H1 (cell line): ENCODE results near the gene CNGB1. TPM values are rescaled to one million over a fixed set of nuclear protein-coding genes. Genes with fewer than 3 reads are reported as not detected.

ENCODE experiments used
- CTCF ChIA-PET: fragments of 300-600 bp; sonication (Branson Sonifier 250); formaldehyde crosslinking; loops from one replicate; lab custom pipeline; 2021; ENCODE audit not compliant: partially characterized antibody; lab: Charles Lee
- POLR2A ChIA-PET: fragments of 300-600 bp; sonication (Branson Sonifier 250); formaldehyde crosslinking; loops from one replicate; lab custom pipeline; 2021; ENCODE audit warnings: inconsistent platforms; ENCODE audit not compliant: partially characterized antibody; lab: Charles Lee
- DNase-seq, 2 experiments: peaks; one replicate each; pipeline versions ENCODE4 v3.0.0 to v3.0.0-alpha.2; 2010 to 2022; ENCODE audit warnings: low spot score in 2 of 2, low read depth in 1 of 2, mixed read lengths in 1 of 2
- FAIRE-seq: peaks from 2 replicates; lab custom pipeline; 2011; peaks lifted over from hg19 to GRCh38; lab: Jason Lieb, UNC
- H2AFZ ChIP-seq: 2 replicates; pipeline ENCODE4 v1.8.1; 2012; ENCODE audit warnings: low read length, inconsistent platforms
- H2AK5ac ChIP-seq: 2 replicates; pipeline ENCODE4 v1.6.1; 2013; ENCODE audit warnings: low read depth, low read length
- H2BK120ac ChIP-seq: replicated peaks from 2 replicates; pipeline ENCODE3; 2013; ENCODE audit warnings: low read depth, low read length, inconsistent platforms
- H2BK12ac ChIP-seq: 2 replicates; pipeline ENCODE4 v1.6.1; 2013; ENCODE audit warnings: low read depth, low read length
- H2BK15ac ChIP-seq: 2 replicates; pipeline ENCODE4 v1.6.1; 2013; ENCODE audit warnings: low read length
- H2BK20ac ChIP-seq: 2 replicates; pipeline ENCODE4 v1.6.1; 2013; ENCODE audit warnings: low read length
- H2BK5ac ChIP-seq: 2 replicates; pipeline ENCODE4 v1.6.1; 2013; ENCODE audit warnings: low read depth, low read length
- H3K14ac ChIP-seq: 2 replicates; pipeline ENCODE4 v1.6.1; 2013; ENCODE audit warnings: inconsistent platforms; ENCODE audit not compliant: insufficient read length
- H3K18ac ChIP-seq: 2 replicates; pipeline ENCODE4 v1.6.1; 2013; ENCODE audit warnings: low read length; ENCODE audit errors: extremely low read depth
- H3K23ac ChIP-seq: 2 replicates; pipeline ENCODE4 v1.6.1; 2013; ENCODE audit warnings: inconsistent platforms; ENCODE audit not compliant: insufficient read length
- H3K23me2 ChIP-seq: 2 replicates; pipeline ENCODE4 v1.6.1; 2013; ENCODE audit warnings: low read depth, low read length
- H3K27ac ChIP-seq: 2 replicates; pipeline ENCODE4 v1.6.1; 2011; ENCODE audit warnings: low read depth, low read length, inconsistent platforms
- H3K27me3 ChIP-seq, 4 experiments: replicated peaks in 1 of 4; 1 replicate in 1 of 4; 2 replicates in 3 of 4; pipeline versions ENCODE4 v1.6.1 to v1.8.1; 2011 to 2013; ENCODE audit warnings: low read length in 3 of 4, mild to moderate bottlenecking in 3 of 4, inconsistent platforms in 2 of 4, mixed read lengths in 2 of 4, moderate library complexity in 1 of 4; ENCODE audit not compliant: control insufficient read depth in 3 of 4, insufficient read depth in 3 of 4; ENCODE audit errors: extremely low read depth in 1 of 4
- H3K36me3 ChIP-seq, 4 experiments: 2 replicates each; pipeline versions ENCODE4 v1.6.1 to v1.8.1; 2011 to 2013; ENCODE audit warnings: mild to moderate bottlenecking in 4 of 4, low read length in 3 of 4, moderate library complexity in 2 of 4, control low read depth in 1 of 4, inconsistent platforms in 1 of 4; ENCODE audit not compliant: insufficient read depth in 4 of 4, control insufficient read depth in 2 of 4
- H3K4ac ChIP-seq: replicated peaks from 2 replicates; pipeline ENCODE3; 2013; ENCODE audit warnings: low read length, low read depth, mixed read lengths, inconsistent platforms; ENCODE audit not compliant: insufficient read length
- H3K4me1 ChIP-seq, 4 experiments: replicated peaks in 1 of 4; 1 replicate in 1 of 4; 2 replicates in 3 of 4; pipeline versions ENCODE4 v1.6.1 to v1.8.1; 2011 to 2013; ENCODE audit warnings: low read length in 3 of 4, inconsistent platforms in 2 of 4, mixed read lengths in 1 of 4; ENCODE audit not compliant: insufficient read depth in 4 of 4, control insufficient read depth in 3 of 4
- H3K4me2 ChIP-seq, 2 experiments: 2 replicates each; pipeline versions ENCODE4 v1.6.1 to v1.8.1; 2011 to 2013; ENCODE audit warnings: low read depth in 2 of 2, low read length in 2 of 2, control low read depth in 1 of 2, inconsistent platforms in 1 of 2, mild to moderate bottlenecking in 1 of 2; ENCODE audit not compliant: insufficient read depth in 1 of 2
- H3K4me3 ChIP-seq, 4 experiments: fragments of 200-600, 300-600 bp in 1 of 4; sonication (generic), shearing (Covaris generic), sonication (Bioruptor Twin) in 1 of 4; 2 replicates each; pipeline versions ENCODE4 v1.5.1 to v1.8.1; 2011 to 2016; ENCODE audit warnings: low read length in 4 of 4, low read depth in 3 of 4, control low read depth in 2 of 4, inconsistent platforms in 2 of 4, mild to moderate bottlenecking in 2 of 4, mixed read lengths in 1 of 4, moderate library complexity in 1 of 4; ENCODE audit not compliant: insufficient read depth in 2 of 4; ENCODE audit errors: extremely low read depth in 1 of 4
- H3K56ac ChIP-seq: replicated peaks from 2 replicates; pipeline ENCODE3; 2013; ENCODE audit warnings: low read depth, mild to moderate bottlenecking, mixed read lengths, low read length, inconsistent platforms; ENCODE audit not compliant: insufficient read length
- H3K79me1 ChIP-seq: 2 replicates; pipeline ENCODE4 v1.6.1; 2013; ENCODE audit warnings: low read depth, low read length, control low read depth
- H3K79me2 ChIP-seq, 2 experiments: 2 replicates each; pipeline versions ENCODE4 v1.6.1 to v1.8.1; 2012 to 2013; ENCODE audit warnings: low read length in 2 of 2, mild to moderate bottlenecking in 2 of 2, inconsistent platforms in 1 of 2; ENCODE audit not compliant: insufficient read depth in 2 of 2, control insufficient read depth in 1 of 2
- H3K9ac ChIP-seq, 4 experiments: replicated peaks in 1 of 4; 1 replicate in 1 of 4; 2 replicates in 3 of 4; pipeline versions ENCODE4 v1.6.1 to v1.8.1; 2011 to 2013; ENCODE audit warnings: low read depth in 3 of 4, low read length in 3 of 4, control low read depth in 2 of 4, mild to moderate bottlenecking in 2 of 4, moderate library complexity in 2 of 4, inconsistent platforms in 1 of 4; ENCODE audit errors: extremely low read depth in 1 of 4
- H3K9me3 ChIP-seq, 2 experiments: 2 replicates each; pipeline versions ENCODE4 v1.6.1 to v1.8.1; 2012 to 2013; ENCODE audit warnings: mild to moderate bottlenecking in 2 of 2, moderate library complexity in 2 of 2, control low read depth in 1 of 2, inconsistent platforms in 1 of 2, low read depth in 1 of 2, low read length in 1 of 2, mixed read lengths in 1 of 2; ENCODE audit not compliant: insufficient read depth in 2 of 2
- H4K20me1 ChIP-seq, 2 experiments: replicated peaks in 1 of 2; 2 replicates each; pipeline versions ENCODE3 to v1.8.1; 2011 to 2013; ENCODE audit warnings: inconsistent platforms in 2 of 2, low read length in 2 of 2, mild to moderate bottlenecking in 1 of 2; ENCODE audit not compliant: insufficient read depth in 2 of 2, control insufficient read depth in 1 of 2
- H4K5ac ChIP-seq: 2 replicates; pipeline ENCODE4 v1.6.1; 2013; ENCODE audit warnings: low read length, low read depth, mixed read lengths, inconsistent platforms; ENCODE audit not compliant: insufficient read length
- H4K8ac ChIP-seq: 2 replicates; pipeline ENCODE4 v1.8.0; 2013; ENCODE audit warnings: mild to moderate bottlenecking, moderate library complexity, low read length, inconsistent platforms; ENCODE audit not compliant: insufficient read depth; ENCODE audit errors: extremely low read depth
- H4K91ac ChIP-seq: replicated peaks from 2 replicates; pipeline ENCODE3; 2013; ENCODE audit warnings: low read length, mixed read lengths, inconsistent platforms; ENCODE audit not compliant: insufficient read length
- CHD1 ChIP-seq: IDR thresholded peaks from 2 replicates; pipeline ENCODE4 v1.6.1; 2012; ENCODE audit warnings: low read depth, low read length, improper control_type of control experiment
- MAFK ChIP-seq: IDR thresholded peaks from 2 replicates; pipeline ENCODE4 v1.6.1; 2012; ENCODE audit warnings: low read depth, mild to moderate bottlenecking, improper control_type of control experiment, low read length
- NRF1 ChIP-seq: IDR thresholded peaks from 2 replicates; pipeline ENCODE4 v1.6.1; 2011; ENCODE audit warnings: mild to moderate bottlenecking, low read depth, low read length, improper control_type of control experiment
- POU5F1 ChIP-seq: IDR thresholded peaks from 2 replicates; pipeline ENCODE4 v1.6.1; 2011; ENCODE audit warnings: low read depth, mild to moderate bottlenecking, low read length, moderate library complexity
- SP2 ChIP-seq: IDR thresholded peaks from 2 replicates; pipeline ENCODE4 v1.6.1; 2012; ENCODE audit warnings: mild to moderate bottlenecking, low read length, inconsistent platforms
- TAF1 ChIP-seq: IDR thresholded peaks from 2 replicates; pipeline ENCODE4 v1.6.1; 2011; ENCODE audit warnings: mild to moderate bottlenecking, low read depth, low read length
- WGBS, 2 experiments: shearing (Covaris generic) in 1 of 2; methylation state at CpG; one replicate each; pipeline versions ENCODE4 v1.1.6 to v1.1.7; 2013 to 2015; ENCODE audit warnings: low lambda C conversion rate in 2 of 2, mixed read lengths in 2 of 2, inconsistent platforms in 1 of 2, low coverage in 1 of 2, missing lambda C conversion rate in 1 of 2; ENCODE audit not compliant: insufficient replicate concordance in 2 of 2, insufficient coverage in 1 of 2, insufficient read length in 1 of 2; ENCODE audit errors: extremely low coverage in 1 of 2, missing lambda C conversion rate in 1 of 2; 5-methylcytosine and 5-hydroxymethylcytosine counted together
- polyA plus RNA-seq, 7 experiments: library from polyadenylated mRNA; depleted of rRNA in 3 of 7; stranded (reverse) in 5 of 7; unstranded in 2 of 7; fragments of >200 nt in 5 of 7; fragments of 200-250 nt in 2 of 7; gene quantifications; 1 replicate in 5 of 7; 2 replicates in 1 of 7; 4 replicates in 1 of 7; pipeline versions ENCODE4 v1.2.1 to v1.2.3, GENCODE V29; 2011 to 2013; ENCODE audit warnings: missing spikeins in 2 of 7, mixed read lengths in 2 of 7
- total RNA-seq: library from RNA; stranded (reverse); fragmentation: NEBNext Ultra II Directional; extraction: Animal tissue kit (Norgen Biotek cat#: 25700); gene quantifications from 2 replicates; pipeline ENCODE4 v1.2.1, GENCODE V29; 2021

The CNGB1 gene
- total and polyA plus RNA-seq, 2 of the 8 experiments (the other 6 are each of a cell fraction or from before 2014, with no cell fraction given): not detected

DNA sequence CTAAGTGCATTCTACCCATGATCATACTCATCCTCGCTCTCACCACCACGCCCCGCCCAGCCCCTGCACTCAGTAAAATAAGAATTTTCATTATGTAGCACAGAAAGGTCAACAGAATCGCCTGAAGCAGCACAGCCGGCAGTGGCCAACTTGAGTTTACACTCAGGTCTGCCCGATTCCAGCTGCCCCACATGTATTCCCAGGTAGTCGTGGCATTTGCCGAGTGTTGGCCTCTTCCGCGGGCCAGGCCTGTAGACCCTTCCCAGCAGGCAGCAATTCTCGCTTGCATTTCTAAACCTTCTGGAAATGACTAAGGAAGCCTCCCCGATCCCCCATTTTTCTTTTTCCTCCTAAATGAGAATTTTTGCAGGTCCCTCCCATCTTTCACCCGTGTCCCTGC lies 609 bp downstream of the CNGB1 start:
- no peak overlapping the region for H3K18ac ChIP-seq
- no peaks in the 10 kb centered on the region for H3K27me3 ChIP-seq
- peak overlapping the region; percentile 35; the same call in 1 of the 2 replicates for H4K8ac ChIP-seq
- H4K5ac ChIP-seq: no peak overlapping the region
- H3K4me3 ChIP-seq: no peak overlapping the region
- no peak for TF ChIP-seq MAFK
- no peak for TF ChIP-seq TAF1
- no peak for TF ChIP-seq POU5F1
- TF ChIP-seq SP2: no peak
- no peak for TF ChIP-seq NRF1
- TF ChIP-seq CHD1: no peak
- no peak overlapping the region for H3K9ac ChIP-seq
- no peak overlapping the region for H3K14ac ChIP-seq
- no peak overlapping the region for H4K91ac ChIP-seq
- WGBS, 2 experiments: 77% methylated on average over 13 of the region's 13 CpGs; no CpG with 5 or more reads in 1 of the 2 experiments
- H3K56ac ChIP-seq: no peak overlapping the region
- no peak overlapping the region for H2BK5ac ChIP-seq
- H3K79me1 ChIP-seq: no peaks in the 10 kb centered on the region
- no peak overlapping the region for H2BK20ac ChIP-seq
- no peaks in the 10 kb centered on the region for H4K20me1 ChIP-seq
- no peaks in the 10 kb centered on the region for H3K4me1 ChIP-seq
- no peak overlapping the region for H3K27ac ChIP-seq
- no peak overlapping the region for H2AFZ ChIP-seq
- no peaks in the 10 kb centered on the region for H3K36me3 ChIP-seq
- ChIA-PET CTCF (interaction anchor here (0.7 to 5.8 kb wide), 11 partner anchors 9 to 321 kb away, joined by 3 to 40 read pairs (median 4); no protein-coding TSS in a partner anchor), POLR2A (interaction anchor here (0.6 to 1.0 kb wide), 3 partner anchors 11 to 64 kb away, joined by 3 to 4 read pairs (median 3); no protein-coding TSS in a partner anchor)
- no peak overlapping the region for H2BK15ac ChIP-seq
- no peak overlapping the region for H3K4me2 ChIP-seq
- no peak overlapping the region for H2BK12ac ChIP-seq
- H2AK5ac ChIP-seq: no peak overlapping the region
- no peak overlapping the region for H3K4ac ChIP-seq
- FAIRE-seq: no peak
- DNase-seq: no peak
- H3K79me2 ChIP-seq: no peaks in the 10 kb centered on the region
- H2BK120ac ChIP-seq: no peak overlapping the region
- H3K23ac ChIP-seq: no peak overlapping the region
- H3K23me2 ChIP-seq: no peaks in the 10 kb centered on the region
- H3K9me3 ChIP-seq: no peaks in the 10 kb centered on the region
